NB4 (cell line): ENCODE results near the gene ANKRD28.

Experiments
- CTCF ChIP-seq: IDR thresholded peaks from one replicate; pipeline ENCODE4 v1.5.1; 2012; ENCODE audit warnings: low read depth, low read length
- POLR2A ChIP-seq: IDR thresholded peaks from 2 replicates; pipeline ENCODE4 v1.6.1; 2011; ENCODE audit warnings: mild to moderate bottlenecking; ENCODE audit not compliant: insufficient read length; ENCODE audit errors: extremely low read depth

- TF ChIP-seq POLR2A = no peak
- no peak for TF ChIP-seq CTCF
Observed at GRCh38 chr3:15711281-15711680, 86.5 kb downstream of the ANKRD28 start.
